Activated CD8-positive, alpha-beta memory T cell treated with anti-CD3 and anti-CD28 coated beads, Interleukin-2, amount 50 U/mL, for 48 hours (primary cell): ENCODE results near the gene AMT.
A peak's percentile ranks its signal among the peaks of the same experiment; 100 is the strongest.

ENCODE experiments used
- DNase-seq: peaks from one replicate; pipeline ENCODE4 v3.0.0-alpha.2; 2020

Gene AMT

GRCh38 chr3:49387721-49388120, 34.6 kb downstream of the AMT start:
- DNase-seq: no peak

- DNase-seq: no peak
These were observed 36.1 kb downstream of the AMT start for GRCh38 chr3:49386056-49386756.

GRCh38 chr3:49385617-49386016, 36.7 kb downstream of the AMT start:
- DNase-seq: no peak

- no peak for DNase-seq
These were observed 38.9 kb downstream of the AMT start for GRCh38 chr3:49383387-49383786.

GRCh38 chr3:49378249-49378895, 43.9 kb downstream of the AMT start:
- no peak for DNase-seq

GRCh38 chr3:49377483-49377882, 44.8 kb downstream of the AMT start:
- peak; percentile 71 for DNase-seq

GRCh38 chr3:49371946-49372345, 50.3 kb downstream of the AMT start:
- no peak for DNase-seq

GRCh38 chr3:49370585-49371290, 51.5 kb downstream of the AMT start:
- DNase-seq: no peak
